GM12892 (cell line): Measurements from ENCODE around the gene GLDC.

Experiments
- POLR2A ChIP-seq: IDR thresholded peaks from 2 replicates; pipeline ENCODE4 v1.6.1; 2011; ENCODE audit warnings: low read depth, low read length, control low read depth
- POLR2AphosphoS5 ChIP-seq: IDR thresholded peaks from 2 replicates; pipeline ENCODE4 v1.6.1; 2011; ENCODE audit warnings: low read depth, low read length, control low read depth

- TF ChIP-seq POLR2A (no peak), POLR2AphosphoS5 (no peak)
Measured at GRCh38 chr9:6673326-6674025, 27.9 kb upstream of the GLDC start.
